Adrenal gland (tissue), 5 donors: ENCODE data around the gene RTN4IP1.

Experiments used
- CTCF ChIP-seq, 6 experiments: fragments of 450-650 bp in 4 of 6; fragments of 200-600 bp in 2 of 6; sonication (generic) in 1 of 6; IDR thresholded peaks; 1 replicate in 5 of 6; 2 replicates in 1 of 6; pipeline versions ENCODE4 v1.5.1 to v1.8.0; 2016 to 2021; ENCODE audit warnings: antibody characterized with exemption in 6 of 6, mild to moderate bottlenecking in 2 of 6, moderate library complexity in 1 of 6
- POLR2A ChIP-seq, 2 donors: fragments of 450-650 bp; IDR thresholded peaks; one replicate each; pipeline ENCODE4 v1.6.1; 2017; ENCODE audit warnings: antibody characterized with exemption in 2 of 2, mild to moderate bottlenecking in 2 of 2, moderate library complexity in 1 of 2
- donor health status: DM: no; HTN: no; CAD: no.

DNA sequence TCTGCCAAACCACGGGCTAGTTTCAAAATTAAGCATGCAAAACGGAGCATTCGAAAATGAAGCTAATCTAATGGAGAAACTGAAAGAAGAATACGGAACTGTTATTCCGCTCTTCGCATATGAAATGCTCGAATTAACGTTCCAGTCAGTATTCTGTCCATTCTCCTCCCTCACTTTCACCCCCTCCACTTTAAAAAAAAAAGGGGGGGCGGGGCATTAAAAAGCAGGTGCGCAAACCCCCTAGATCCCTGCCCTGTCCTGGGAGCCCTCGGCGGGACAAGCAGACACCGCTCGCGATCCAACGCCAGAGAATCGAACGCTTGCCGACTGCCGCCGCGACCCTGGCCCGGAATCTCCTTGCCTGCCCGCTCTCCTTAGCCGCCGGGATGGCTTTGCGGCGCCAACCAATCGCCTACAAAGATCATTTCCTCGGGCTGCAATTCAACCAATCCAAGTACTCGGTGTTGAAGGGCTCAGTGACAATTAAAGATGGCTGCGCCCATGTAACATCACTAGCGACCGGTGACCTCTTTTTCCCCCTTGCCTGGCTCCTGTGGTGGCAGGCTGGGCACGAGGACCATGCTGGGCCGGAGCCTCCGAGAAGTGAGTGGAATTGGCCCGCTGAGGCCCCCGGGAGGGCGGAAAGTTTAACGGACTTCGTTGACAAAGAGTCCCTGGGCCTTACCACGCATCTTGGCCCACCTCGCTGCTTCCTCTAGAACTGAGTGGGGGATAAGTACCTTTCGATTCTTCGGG is at the start of gene RTN4IP1, which contains the start of gene QRSL1:
- TF ChIP-seq CTCF (IDR thresholded peaks at IDR 0.05) (no peak), POLR2A (IDR thresholded peaks at IDR 0.05) (peak in 1 of 2 donors; percentile 72)
